Testis (tissue), 3 donors: Measurements from ENCODE around the gene SH3GL1. TPM values are rescaled to one million over a fixed set of nuclear protein-coding genes. Genes with fewer than 3 reads are reported as not detected.

Source experiments
- DNase-seq: peaks from one replicate; pipeline ENCODE4 v3.0.0-alpha.2; 2019
- H3K27ac ChIP-seq, 2 donors: fragments of 200-600 bp; sonication (generic); one replicate each; pipeline ENCODE4 v1.5.1; 2019
- H3K27me3 ChIP-seq: fragments of 200-600 bp; sonication (generic); one replicate; pipeline ENCODE4 v1.5.1; 2019
- H3K36me3 ChIP-seq: fragments of 200-600 bp; sonication (generic); one replicate; pipeline ENCODE4 v1.5.1; 2017; ENCODE audit warnings: low read depth; ENCODE audit errors: missing control alignments
- H3K4me1 ChIP-seq: fragments of 200-600 bp; sonication (generic); one replicate; pipeline ENCODE4 v1.5.1; 2019
- H3K4me3 ChIP-seq, 2 donors: fragments of 200-600 bp; sonication (generic); one replicate each; pipeline ENCODE4 v1.5.1; 2017 to 2019
- H3K9me3 ChIP-seq: fragments of 200-600 bp; sonication (generic); one replicate; pipeline ENCODE4 v1.5.1; 2017
- POLR2A ChIP-seq: fragments of 450-650 bp; IDR thresholded peaks from one replicate; pipeline ENCODE4 v1.6.1; 2017; ENCODE audit warnings: antibody characterized with exemption, mild to moderate bottlenecking, moderate library complexity
- WGBS, 2 donors: methylation state at CpG; one replicate each; pipeline ENCODE4 v1.1.5; 2018; 5-methylcytosine and 5-hydroxymethylcytosine counted together
- intact Hi-C: fragments of 100-400 bp; cut with DNase I; formaldehyde crosslinking; loops from one replicate; pipeline ENCODE4 v1.15.1; 2023; ENCODE audit warnings: low total_unique reads
- polyA plus RNA-seq: library from polyadenylated mRNA; stranded (reverse); fragments of 350-450 nt; fragmentation: Illumina TruSeq; extraction: RNeasy Lipid Tissue Mini Kit (QIAGEN cat#74804); gene quantifications from one replicate; pipeline ENCODE4 v1.2.3, GENCODE V29; 2014; ENCODE audit warnings: low read depth, low replicate concordance; ENCODE audit not compliant: insufficient read depth
- total RNA-seq, 2 donors: library from RNA; depleted of rRNA; stranded (reverse); fragments of >200 nt; gene quantifications; one replicate each; pipeline ENCODE4 v1.2.3, GENCODE V29; 2016
- TF ChIP-seq, protein P1 (sequence below), 3 experiments: fragments of 450-650 bp in 2 of 3; fragments of 200-600 bp in 1 of 3; sonication (generic) in 1 of 3; IDR thresholded peaks; one replicate each; pipeline ENCODE4 v1.5.1; 2016 to 2019; ENCODE audit warnings: antibody characterized with exemption in 3 of 3, mild to moderate bottlenecking in 2 of 3, moderate library complexity in 1 of 3

Gene SH3GL1
- total and polyA plus RNA-seq, 3 donors from 2014 or later: 41.6 to 53.4 (median 47.3) TPM

DNA sequence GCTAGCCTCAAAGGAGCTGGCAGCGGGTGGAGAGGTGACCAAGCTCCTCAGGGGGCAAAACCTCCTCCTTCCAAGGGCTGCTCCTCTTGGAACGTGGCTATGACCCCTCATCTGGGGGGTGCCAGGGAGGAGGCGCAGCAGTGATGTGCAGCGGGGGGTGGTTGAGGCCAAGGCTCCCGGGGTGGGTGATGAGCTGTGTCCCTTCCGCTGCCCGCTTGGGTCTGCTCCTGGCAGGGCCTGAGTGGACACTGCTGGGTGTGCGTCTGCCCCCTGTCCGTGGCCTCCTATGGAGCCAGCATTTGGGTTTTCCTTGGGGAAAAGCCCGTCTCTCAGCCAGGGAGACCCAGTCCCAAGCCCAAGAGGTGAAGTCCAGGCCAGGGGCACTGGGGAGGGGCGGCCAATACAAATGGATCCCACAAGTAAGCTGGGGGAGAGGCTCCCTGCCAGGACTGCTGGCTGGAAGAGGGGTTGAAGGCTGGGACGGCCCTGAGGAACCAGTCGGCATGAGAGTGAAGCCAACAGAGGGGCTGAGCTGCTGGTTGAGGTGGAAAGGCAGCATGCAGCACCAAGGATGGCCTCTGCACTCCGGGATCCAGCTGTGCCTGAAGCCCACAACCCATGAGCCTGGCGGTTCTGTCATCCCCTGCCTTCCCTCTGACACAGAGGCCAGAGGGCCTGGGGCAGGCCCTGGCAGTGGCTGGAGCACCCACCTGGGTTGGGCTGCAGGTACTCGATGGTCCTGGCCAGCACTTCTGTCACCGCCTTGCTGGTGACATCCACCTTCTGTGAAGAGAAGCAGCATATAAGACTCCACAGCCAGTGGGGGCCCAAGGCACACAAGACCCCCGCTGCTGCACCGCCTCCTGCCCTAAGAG, 34.3 kb downstream of the SH3GL1 start:
- WGBS, 2 donors: 88 to 95% methylated on average over 8 to 18 of the region's 19 CpGs
- no peak for DNase-seq
- Histone ChIP-seq H3K27me3 (no peaks in the 10 kb centered on the region), H3K9me3 (no peaks in the 10 kb centered on the region), H3K4me3 (no peak overlapping the region), H3K27ac (no peak overlapping the region), H3K36me3 (no peaks in the 10 kb centered on the region), H3K4me1 (peaks cover 36% of the 10 kb centered on the region)
- intact Hi-C loops: no loop called here
- TF ChIP-seq POLR2A: no peak
- TF ChIP-seq, protein P1, sequence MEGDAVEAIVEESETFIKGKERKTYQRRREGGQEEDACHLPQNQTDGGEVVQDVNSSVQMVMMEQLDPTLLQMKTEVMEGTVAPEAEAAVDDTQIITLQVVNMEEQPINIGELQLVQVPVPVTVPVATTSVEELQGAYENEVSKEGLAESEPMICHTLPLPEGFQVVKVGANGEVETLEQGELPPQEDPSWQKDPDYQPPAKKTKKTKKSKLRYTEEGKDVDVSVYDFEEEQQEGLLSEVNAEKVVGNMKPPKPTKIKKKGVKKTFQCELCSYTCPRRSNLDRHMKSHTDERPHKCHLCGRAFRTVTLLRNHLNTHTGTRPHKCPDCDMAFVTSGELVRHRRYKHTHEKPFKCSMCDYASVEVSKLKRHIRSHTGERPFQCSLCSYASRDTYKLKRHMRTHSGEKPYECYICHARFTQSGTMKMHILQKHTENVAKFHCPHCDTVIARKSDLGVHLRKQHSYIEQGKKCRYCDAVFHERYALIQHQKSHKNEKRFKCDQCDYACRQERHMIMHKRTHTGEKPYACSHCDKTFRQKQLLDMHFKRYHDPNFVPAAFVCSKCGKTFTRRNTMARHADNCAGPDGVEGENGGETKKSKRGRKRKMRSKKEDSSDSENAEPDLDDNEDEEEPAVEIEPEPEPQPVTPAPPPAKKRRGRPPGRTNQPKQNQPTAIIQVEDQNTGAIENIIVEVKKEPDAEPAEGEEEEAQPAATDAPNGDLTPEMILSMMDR (IDR thresholded peaks at IDR 0.05): no peak

DNA sequence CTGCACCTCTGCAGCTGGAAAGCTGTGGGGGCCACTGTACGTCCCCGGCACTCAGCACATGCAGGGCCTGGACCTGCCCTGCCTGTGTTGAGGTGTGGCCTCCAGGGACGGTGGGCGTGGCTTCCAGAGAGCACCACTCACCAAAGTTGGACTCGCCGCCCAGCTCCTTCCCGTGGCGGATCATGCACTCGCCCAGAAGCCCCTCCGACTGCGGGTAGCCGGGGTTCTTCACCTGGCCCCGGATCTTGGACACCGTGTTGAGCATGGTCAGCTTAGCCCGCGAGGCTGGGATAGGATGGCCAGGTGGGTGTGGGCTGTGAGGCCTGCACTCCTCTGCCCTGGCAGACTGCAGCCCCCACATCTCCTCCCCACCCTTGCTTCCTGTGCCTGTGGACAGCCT, 35.0 kb downstream of the SH3GL1 start:
- no peaks in the 10 kb centered on the region for H3K36me3 ChIP-seq
- H3K27me3 ChIP-seq: no peaks in the 10 kb centered on the region
- no peaks in the 10 kb centered on the region for H3K9me3 ChIP-seq
- H3K4me1 ChIP-seq: peaks cover 36% of the 10 kb centered on the region
- intact Hi-C loops: no loop called here
- DNase-seq: no peak
- no peak for TF ChIP-seq POLR2A
- TF ChIP-seq, protein P1 (IDR thresholded peaks at IDR 0.05): no peak
- H3K27ac ChIP-seq: no peak overlapping the region
- WGBS, 2 donors: 90 to 91% methylated on average over 2 to 16 of the region's 16 CpGs
- no peak overlapping the region for H3K4me3 ChIP-seq

DNA sequence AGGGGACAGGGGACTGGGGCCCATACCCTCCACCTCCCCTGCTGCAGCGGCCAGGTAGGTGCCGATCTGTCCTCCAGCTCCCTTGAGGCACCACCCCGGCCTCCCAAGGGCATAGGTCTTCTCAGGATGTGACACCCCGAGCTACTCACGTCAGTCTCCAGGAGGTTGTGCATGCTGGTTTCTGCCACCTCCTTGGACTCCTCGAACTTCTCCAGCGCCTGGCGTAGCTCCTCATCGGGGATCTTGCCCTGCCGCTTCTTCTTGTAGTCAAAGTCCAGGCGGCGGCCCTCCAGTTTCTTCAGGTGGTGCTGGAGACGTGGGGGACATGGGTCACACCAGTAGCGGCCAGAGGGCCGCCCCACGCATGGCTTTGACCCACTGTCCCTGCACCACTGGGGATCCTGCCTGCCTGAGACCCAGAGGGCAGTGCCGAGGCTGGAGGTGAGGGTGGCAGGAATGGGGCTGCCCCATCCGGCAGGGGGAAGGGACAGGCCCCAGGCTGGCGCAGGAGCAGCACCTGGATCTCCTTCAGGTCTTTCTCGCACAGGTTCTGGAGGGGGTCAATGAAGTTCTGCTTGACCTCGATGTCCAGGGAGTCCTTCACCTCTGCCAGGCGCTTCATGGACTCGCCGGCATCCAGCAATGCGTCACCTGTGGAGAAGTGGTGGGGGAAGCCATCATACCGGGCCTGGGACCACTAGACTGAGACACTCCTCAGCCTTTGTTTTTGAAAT, 36.6 kb downstream of the SH3GL1 start:
- intact Hi-C loops: no loop called here
- H3K4me1 ChIP-seq: peaks cover 33% of the 10 kb centered on the region
- no peaks in the 10 kb centered on the region for H3K27me3 ChIP-seq
- 91 to 93% methylated on average over 26 of the region's 26 CpGs for WGBS, 2 donors
- TF ChIP-seq, protein P1 (IDR thresholded peaks at IDR 0.05): no peak
- no peak for TF ChIP-seq POLR2A
- H3K27ac ChIP-seq: no peak overlapping the region
- no peaks in the 10 kb centered on the region for H3K36me3 ChIP-seq
- no peak for DNase-seq
- no peaks in the 10 kb centered on the region for H3K9me3 ChIP-seq
- no peak overlapping the region for H3K4me3 ChIP-seq

DNA sequence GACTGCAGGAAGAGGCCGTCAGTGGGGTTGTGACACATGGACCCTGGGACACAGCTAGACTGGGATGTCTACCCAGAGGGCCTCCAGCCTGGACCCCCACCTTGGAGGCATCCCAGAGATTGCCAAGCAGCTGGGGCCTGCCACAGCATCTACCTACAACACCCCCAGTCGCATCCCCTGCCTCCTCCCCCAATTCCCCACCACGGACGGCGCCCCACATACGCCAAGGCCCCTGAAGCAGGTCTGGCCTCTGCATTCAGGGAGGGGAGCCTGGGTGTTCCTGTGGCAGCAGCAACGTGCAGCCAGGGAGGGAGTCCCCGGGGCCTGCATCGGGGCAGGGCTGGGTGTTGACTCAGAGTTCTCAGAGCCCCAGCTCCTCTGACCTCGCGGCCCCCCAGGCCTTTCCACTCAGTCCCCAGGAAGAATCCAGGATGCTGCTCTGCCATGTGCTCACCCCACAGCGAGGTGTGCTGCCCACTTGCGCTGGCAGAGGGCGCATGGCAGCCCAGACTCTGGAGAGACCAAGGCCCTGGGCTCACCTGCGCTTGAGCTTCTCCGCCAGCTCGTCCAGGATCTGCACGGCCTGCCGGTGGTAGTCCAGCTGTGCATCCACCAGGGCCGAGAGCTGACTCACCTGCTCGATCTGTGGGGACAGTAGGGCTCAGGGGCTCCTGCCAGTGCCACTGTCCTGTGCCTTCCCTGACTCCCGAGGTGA, 37.4 kb downstream of the SH3GL1 start:
- no peak overlapping the region for H3K27ac ChIP-seq
- no peak overlapping the region for H3K4me3 ChIP-seq
- H3K27me3 ChIP-seq: no peaks in the 10 kb centered on the region
- peaks cover 26% of the 10 kb centered on the region for H3K4me1 ChIP-seq
- intact Hi-C loops: no loop called here
- TF ChIP-seq, protein P1 (IDR thresholded peaks at IDR 0.05): no peak
- no peak for TF ChIP-seq POLR2A
- no peaks in the 10 kb centered on the region for H3K9me3 ChIP-seq
- 75 to 80% methylated on average over 5 to 22 of the region's 22 CpGs for WGBS, 2 donors
- no peaks in the 10 kb centered on the region for H3K36me3 ChIP-seq
- no peak for DNase-seq
